Nephron progenitor cell (in vitro differentiated cells): Measurements from ENCODE around the gene CLTC.
A peak's percentile ranks its signal among the peaks of the same experiment; 100 is the strongest.

Experiments
- DNase-seq: peaks from one replicate; pipeline ENCODE4 v3.0.0; 2021
- H3K27ac Mint-ChIP-seq: 2 replicates; pipeline ENCODE4 v1.8.0; 2021; ENCODE audit warnings: mild to moderate bottlenecking, moderate library complexity, mixed read lengths
- H3K27me3 Mint-ChIP-seq: 2 replicates; pipeline ENCODE4 v1.8.0; 2021; ENCODE audit warnings: mild to moderate bottlenecking, low read depth, mixed read lengths; ENCODE audit not compliant: poor library complexity
- H3K36me3 Mint-ChIP-seq: 2 replicates; pipeline ENCODE4 v1.8.0; 2021; ENCODE audit warnings: low read depth, mixed read lengths
- H3K4me1 Mint-ChIP-seq: 2 replicates; pipeline ENCODE4 v1.8.0; 2021; ENCODE audit warnings: mixed read lengths
- H3K4me3 Mint-ChIP-seq: 2 replicates; pipeline ENCODE4 v1.8.0; 2021; ENCODE audit warnings: mild to moderate bottlenecking, moderate library complexity, mixed read lengths
- H3K9me3 Mint-ChIP-seq: 2 replicates; pipeline ENCODE4 v1.8.0; 2021; ENCODE audit warnings: mild to moderate bottlenecking, moderate library complexity, mixed read lengths
- CTCF ChIP-seq: fragments of 200-600 bp; sonication (generic); IDR thresholded peaks from 2 replicates; pipeline ENCODE4 v1.5.0; 2021; ENCODE audit warnings: antibody characterized with exemption

The CLTC gene

DNA sequence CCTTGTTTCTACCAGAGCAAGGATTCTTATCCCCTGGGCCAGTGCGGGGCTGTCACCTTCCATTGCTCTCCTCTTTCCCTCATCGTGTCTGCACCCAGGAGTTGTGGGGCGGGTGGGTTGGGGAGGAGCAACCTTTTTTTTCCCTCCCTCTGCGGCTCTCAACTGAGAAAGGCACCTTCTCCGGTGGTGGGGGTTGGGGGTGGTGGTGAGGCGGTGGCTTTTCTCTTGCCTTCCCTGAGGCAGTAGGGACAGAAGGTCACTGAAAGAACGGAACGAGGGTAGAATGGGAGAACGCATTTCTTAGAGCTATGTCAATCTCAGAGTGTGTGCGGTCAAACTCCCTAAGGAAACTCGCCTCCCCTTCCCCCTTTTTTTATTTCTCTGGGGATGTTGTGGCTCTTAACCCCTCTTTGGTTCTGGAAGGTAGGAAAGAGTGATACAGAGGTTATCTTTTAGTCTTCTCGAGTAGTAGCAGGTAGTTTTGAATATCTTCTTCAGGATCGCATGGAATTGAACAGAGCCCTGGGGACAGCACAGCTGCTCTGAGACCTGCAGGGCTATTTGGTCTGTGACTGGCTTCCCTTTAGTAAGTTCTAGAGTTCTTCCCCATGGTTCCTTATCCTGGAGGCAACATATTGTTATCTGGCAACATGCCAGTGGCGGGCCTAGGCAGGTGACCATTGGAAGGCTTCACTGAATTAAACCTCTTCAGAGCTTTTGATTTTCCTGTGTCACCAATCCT lies 994 bp downstream of the CLTC start:
- DNase-seq: peak; percentile 22
- Mint-ChIP-seq H3K36me3 (peaks cover 5% of the 10 kb centered on the region), H3K9me3 (no peaks in the 10 kb centered on the region), H3K27ac (peak overlapping the region; percentile 100), H3K27me3 (no peaks in the 10 kb centered on the region), H3K4me3 (peak overlapping the region; percentile 99), H3K4me1 (peaks cover 42% of the 10 kb centered on the region)
- no peak for TF ChIP-seq CTCF

DNA sequence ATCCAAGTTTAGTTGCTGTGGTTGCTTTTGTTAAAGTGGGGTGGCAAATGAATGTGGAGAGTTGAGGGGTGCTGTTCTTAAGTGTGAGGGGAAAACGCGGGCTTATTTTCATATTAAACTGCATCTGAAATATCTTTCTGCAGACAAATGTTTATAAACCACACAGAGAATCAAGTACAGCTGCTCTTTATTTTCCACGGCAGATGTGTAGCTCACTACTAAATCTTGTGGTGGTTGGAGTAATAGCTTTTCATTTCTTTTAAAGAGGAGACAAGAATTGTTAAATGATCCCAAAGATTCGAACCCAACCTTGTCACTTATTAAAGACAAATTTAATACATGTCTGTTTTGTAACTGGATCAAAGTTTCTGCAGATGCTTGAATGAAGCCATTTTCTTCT lies 2.1 kb downstream of the CLTC start:
- peak overlapping the region; percentile 99 for H3K4me3 Mint-ChIP-seq
- peaks cover 5% of the 10 kb centered on the region for H3K36me3 Mint-ChIP-seq
- H3K4me1 Mint-ChIP-seq: peaks cover 42% of the 10 kb centered on the region
- no peak for DNase-seq
- H3K27me3 Mint-ChIP-seq: no peaks in the 10 kb centered on the region
- no peaks in the 10 kb centered on the region for H3K9me3 Mint-ChIP-seq
- H3K27ac Mint-ChIP-seq: no peak overlapping the region
- no peak for TF ChIP-seq CTCF

DNA sequence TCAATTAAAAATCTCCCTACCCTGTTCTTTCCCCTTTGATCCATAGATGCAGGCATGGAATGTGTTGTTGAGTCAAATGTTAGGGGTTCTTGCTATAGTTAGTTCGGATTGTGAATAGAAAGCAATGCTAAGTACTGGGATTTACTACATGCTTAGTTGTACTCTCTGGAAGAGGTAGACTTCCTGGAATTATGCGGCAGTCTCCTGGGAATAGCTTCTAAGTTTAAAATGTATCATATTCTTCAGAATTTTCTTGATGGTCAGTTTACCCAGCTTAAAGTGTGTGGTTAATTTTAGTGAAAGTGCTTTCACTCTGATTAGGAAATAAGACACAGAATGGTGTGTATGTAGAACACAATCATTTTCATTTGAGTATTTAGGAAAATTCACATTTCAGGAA lies 3.5 kb downstream of the CLTC start:
- peak overlapping the region; percentile 2 for H3K27ac Mint-ChIP-seq
- peaks cover 13% of the 10 kb centered on the region for H3K36me3 Mint-ChIP-seq
- peaks cover 35% of the 10 kb centered on the region for H3K4me1 Mint-ChIP-seq
- no peaks in the 10 kb centered on the region for H3K27me3 Mint-ChIP-seq
- DNase-seq: no peak
- TF ChIP-seq CTCF: no peak
- H3K4me3 Mint-ChIP-seq: peak overlapping the region; percentile 26
- no peaks in the 10 kb centered on the region for H3K9me3 Mint-ChIP-seq

DNA sequence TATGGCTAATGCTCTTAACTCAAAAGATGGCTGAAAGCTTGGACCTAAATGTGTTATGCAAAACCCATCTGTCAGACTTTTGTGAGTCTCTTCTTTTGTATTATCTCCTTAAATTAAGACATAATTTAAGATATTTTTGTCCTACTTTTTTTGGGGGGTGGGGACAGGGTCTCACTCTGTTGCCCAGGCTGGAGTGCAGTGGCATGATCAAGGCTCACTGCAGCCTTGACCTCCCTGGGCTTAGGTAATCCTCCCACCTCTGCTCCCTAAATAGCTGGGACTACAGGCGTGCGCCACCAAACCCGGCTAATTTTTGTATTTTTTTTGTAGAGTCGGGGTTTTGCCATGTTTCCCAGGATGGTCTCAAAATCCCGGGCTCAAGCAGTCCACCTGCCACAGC lies 7.1 kb downstream of the CLTC start:
- TF ChIP-seq CTCF: no peak
- Mint-ChIP-seq H3K36me3 (peaks cover 46% of the 10 kb centered on the region), H3K27me3 (no peaks in the 10 kb centered on the region), H3K27ac (no peak overlapping the region), H3K4me3 (no peak overlapping the region), H3K9me3 (peaks cover 24% of the 10 kb centered on the region), H3K4me1 (peaks cover 16% of the 10 kb centered on the region)
- no peak for DNase-seq

DNA sequence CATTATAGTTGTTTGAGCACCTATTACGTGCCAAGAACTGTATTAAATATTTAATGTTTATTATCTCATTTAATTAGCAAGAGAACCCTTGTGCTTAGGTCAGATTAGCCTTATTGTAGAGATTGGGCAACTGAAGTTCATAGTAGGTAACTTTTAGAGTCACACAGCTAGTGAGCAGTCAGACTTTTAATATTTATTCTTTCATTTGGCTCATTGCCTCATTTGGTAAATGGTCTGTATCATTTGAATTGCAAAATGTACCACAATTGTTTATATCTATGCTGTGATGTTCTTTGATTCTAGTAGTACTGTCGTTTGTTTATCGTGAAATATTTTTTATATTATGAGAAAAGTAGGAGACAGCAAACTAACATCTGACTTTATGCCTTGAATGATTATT lies 7.6 kb downstream of the CLTC start:
- no peak for DNase-seq

More for the DNA sequence above, 7.6 kb downstream of the CLTC start:
- Mint-ChIP-seq H3K4me1 (peaks cover 10% of the 10 kb centered on the region), H3K36me3 (peaks cover 46% of the 10 kb centered on the region), H3K9me3 (peaks cover 24% of the 10 kb centered on the region), H3K27ac (no peak overlapping the region), H3K27me3 (no peaks in the 10 kb centered on the region), H3K4me3 (no peak overlapping the region)
- TF ChIP-seq CTCF: no peak
